SK-N-DZ (cell line): ENCODE measurements around the gene MIPOL1.
"Not testable (repeated sequence)": the region's sequence is repeated elsewhere in the genome, so short reads cannot be mapped to it uniquely, and the experiment has no call there.

Source experiments
- DNase-seq: peaks from one replicate; pipeline ENCODE4 v3.0.0-alpha.2; 2015; ENCODE audit warnings: low spot score

MIPOL1 gene

GRCh38 chr14:37186865-37187264, 10.9 kb upstream of the MIPOL1 start:
- no peak for DNase-seq

- no peak for DNase-seq
Measured at GRCh38 chr14:37187294-37187693, 10.4 kb upstream of the MIPOL1 start.

- not testable (repeated sequence) for DNase-seq
Measured at GRCh38 chr14:37187840-37188577, 9.7 kb upstream of the MIPOL1 start.

GRCh38 chr14:37189733-37190132, 8.0 kb upstream of the MIPOL1 start:
- DNase-seq = not testable (repeated sequence)

GRCh38 chr14:37194698-37195097, 3.0 kb upstream of the MIPOL1 start:
- no peak for DNase-seq

- no peak for DNase-seq
Measured at GRCh38 chr14:37195327-37195726, 2.4 kb upstream of the MIPOL1 start.

GRCh38 chr14:37196604-37197420, 925 bp upstream of the MIPOL1 start:
- DNase-seq = no peak

GRCh38 chr14:37198273-37198598, 499 bp downstream of the MIPOL1 start:
- no peak for DNase-seq

- no peak for DNase-seq
Measured at GRCh38 chr14:37198907-37199306, 1.2 kb downstream of the MIPOL1 start.

- DNase-seq = no peak
Measured at GRCh38 chr14:37201724-37202123, 4.0 kb downstream of the MIPOL1 start.

- no peak for DNase-seq
Measured at GRCh38 chr14:37202265-37202664, 4.5 kb downstream of the MIPOL1 start.

GRCh38 chr14:37202812-37203211, 5.1 kb downstream of the MIPOL1 start:
- DNase-seq = no peak

- no peak for DNase-seq
Measured at GRCh38 chr14:37203423-37203822, 5.7 kb downstream of the MIPOL1 start.

- DNase-seq = not testable (repeated sequence)
Measured at GRCh38 chr14:37205623-37206605, 8.2 kb downstream of the MIPOL1 start.

GRCh38 chr14:37209617-37210016, 11.9 kb downstream of the MIPOL1 start:
- DNase-seq = not testable (repeated sequence)

GRCh38 chr14:37210448-37210847, 12.7 kb downstream of the MIPOL1 start:
- no peak for DNase-seq

- no peak for DNase-seq
Measured at GRCh38 chr14:37213016-37213415, 15.3 kb downstream of the MIPOL1 start.

- no peak for DNase-seq
Measured at GRCh38 chr14:37215345-37215744, 17.6 kb downstream of the MIPOL1 start.

GRCh38 chr14:37221073-37221472, 23.3 kb downstream of the MIPOL1 start:
- no peak for DNase-seq

GRCh38 chr14:37223947-37224474, 26.3 kb downstream of the MIPOL1 start:
- DNase-seq = no peak

GRCh38 chr14:37225668-37226067, 27.9 kb downstream of the MIPOL1 start:
- not testable (repeated sequence) for DNase-seq
